GM18526 (cell line): ENCODE results near the gene BACE1-AS.

Experiments used
- POLR2A ChIP-seq: IDR thresholded peaks from 3 replicates; pipeline ENCODE4 v1.6.1; 2011; ENCODE audit not compliant: insufficient read length; ENCODE audit errors: extremely low read depth

The BACE1-AS gene

GRCh38 chr11:117335399-117335798 lies 44.3 kb downstream of the BACE1-AS start:
- TF ChIP-seq POLR2A: no peak

- TF ChIP-seq POLR2A: no peak
These were observed 45.9 kb downstream of the BACE1-AS start for GRCh38 chr11:117337076-117337475.
